GM18909 (cell line): Measurements from ENCODE around the gene MYO1E.
"Not testable (repeated sequence)": the region's sequence is repeated elsewhere in the genome, so short reads cannot be mapped to it uniquely, and the experiment has no call there.

Experiments used
- ATAC-seq: cut with Tn5 transposase; IDR thresholded peaks from one replicate; pipeline ENCODE4 v1.9.1; 2021; ENCODE audit warnings: mild to moderate bottlenecking; ENCODE audit not compliant: unreplicated experiment, poor library complexity

Gene MYO1E

DNA sequence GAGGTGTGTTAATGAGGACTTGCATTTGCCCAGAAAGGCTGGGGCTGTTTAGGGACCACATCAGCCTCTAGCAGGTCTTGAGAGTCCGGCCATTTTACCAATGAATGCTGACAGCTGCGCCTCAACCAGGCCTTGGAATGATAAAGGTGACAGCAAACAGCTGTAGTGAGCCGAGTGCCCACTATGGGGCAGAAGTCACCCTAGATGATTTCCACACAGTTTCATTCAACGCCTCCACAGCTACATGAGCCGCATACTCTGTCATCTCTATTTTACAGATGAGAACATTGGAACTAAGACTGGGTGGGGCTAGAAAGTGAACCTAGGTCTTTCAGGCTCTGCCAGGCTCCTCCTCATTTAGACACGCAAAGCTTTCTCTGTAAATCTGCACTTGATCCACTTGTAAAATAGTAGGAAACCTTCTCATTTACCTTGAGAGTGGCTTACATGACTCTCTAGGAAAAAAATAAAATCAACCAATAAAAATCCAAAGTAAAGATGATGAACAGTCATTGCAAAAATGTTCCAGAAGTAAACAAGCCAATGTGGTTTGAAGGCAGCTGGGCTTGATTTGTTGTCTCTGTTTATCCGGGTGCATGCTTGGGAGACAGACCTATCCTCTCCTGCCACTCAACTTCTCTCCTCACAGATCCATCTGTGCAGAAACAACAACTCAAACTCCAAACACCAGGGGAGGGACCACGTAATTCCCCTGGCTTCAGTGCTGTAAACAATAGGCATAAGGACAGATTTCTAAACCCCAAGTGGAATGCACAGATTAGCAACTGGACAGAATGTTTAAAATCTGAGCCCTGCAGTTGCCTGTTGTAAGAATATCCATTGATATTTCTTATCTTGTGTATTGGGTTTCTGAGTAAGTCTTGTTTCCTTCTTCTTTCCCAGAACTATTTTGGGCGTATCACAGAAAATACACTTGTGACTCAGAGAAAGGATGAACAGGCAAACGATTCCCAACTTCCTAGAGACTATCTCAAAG is 197.5 kb downstream of the MYO1E start:
- ATAC-seq = peak; percentile 53

DNA sequence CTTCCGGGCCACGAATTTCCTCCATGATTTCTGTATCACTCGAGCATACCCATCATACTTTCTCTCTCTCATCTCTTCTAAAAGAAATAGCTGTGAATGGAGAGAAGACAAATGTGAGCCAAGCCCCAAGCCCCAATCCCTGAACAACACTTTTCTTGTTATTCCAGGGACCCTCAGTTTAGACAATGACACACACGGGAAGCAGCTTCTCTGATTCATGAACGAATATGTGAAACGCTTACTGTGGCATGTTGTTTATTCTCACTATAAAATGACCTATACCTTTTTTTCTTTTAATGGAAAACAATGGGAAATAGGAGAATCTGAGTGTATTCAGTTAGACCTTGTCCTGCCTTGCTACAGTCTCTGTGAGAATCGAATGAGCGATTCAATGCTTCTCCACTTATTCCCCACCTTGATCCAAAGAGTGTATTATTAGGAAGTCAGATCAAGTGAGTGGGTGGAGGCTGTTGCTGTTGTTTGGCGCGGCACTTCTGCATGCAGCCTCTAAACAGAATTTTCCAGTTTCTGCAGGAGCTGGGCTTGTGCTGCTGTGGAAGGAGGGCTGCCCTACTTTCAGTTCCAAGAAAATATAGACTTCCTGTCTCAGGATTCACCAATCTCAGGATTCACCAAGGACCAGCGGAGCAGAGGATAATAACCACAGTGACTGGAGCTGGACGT is 198.4 kb downstream of the MYO1E start:
- no peak for ATAC-seq

DNA sequence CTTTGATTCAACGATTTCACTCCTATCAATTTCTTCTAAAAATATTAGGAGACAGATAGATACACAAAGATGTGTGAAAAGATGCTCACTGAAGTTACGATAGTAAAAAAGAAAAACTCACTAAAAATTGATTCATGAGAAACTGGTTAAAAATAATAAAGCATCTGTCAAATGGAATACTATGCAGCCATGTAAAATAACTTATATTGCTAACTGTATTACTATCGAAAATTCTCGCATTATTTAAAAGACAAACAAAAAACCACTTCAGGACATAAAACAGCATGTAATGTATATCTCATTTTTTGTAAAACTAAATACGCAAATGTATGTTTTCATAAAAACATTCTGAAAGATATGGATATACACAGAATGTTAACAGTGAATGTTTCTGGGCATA is 199.5 kb downstream of the MYO1E start:
- ATAC-seq = no peak

DNA sequence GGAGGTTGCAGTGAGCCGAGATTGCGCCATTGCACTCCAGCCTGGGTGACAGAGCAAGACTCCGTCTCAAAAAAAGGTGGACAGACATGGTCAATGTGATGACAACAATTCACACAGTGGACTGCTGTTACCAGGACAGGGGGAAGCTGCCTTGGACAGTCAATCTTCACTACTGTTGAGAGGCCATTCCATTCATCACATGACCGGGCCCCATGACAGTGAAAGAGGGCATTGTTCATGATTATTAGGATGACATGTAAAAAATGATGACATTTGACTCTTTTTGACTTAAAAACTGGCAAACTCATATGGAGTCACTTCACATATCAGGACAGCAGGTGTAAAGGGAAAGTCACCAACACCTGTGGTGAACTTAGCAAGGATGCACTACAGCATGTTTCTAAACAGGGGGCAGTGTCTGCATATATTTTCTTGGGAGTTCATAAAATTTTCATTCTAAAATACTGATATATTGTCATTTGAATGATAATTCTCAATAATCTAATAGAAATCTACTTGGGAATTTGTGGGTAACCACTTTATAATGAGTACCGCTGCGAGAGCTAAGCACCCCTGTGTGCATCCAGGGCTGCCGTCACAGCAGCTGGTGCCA is 200.3 kb downstream of the MYO1E start:
- ATAC-seq = no peak

DNA sequence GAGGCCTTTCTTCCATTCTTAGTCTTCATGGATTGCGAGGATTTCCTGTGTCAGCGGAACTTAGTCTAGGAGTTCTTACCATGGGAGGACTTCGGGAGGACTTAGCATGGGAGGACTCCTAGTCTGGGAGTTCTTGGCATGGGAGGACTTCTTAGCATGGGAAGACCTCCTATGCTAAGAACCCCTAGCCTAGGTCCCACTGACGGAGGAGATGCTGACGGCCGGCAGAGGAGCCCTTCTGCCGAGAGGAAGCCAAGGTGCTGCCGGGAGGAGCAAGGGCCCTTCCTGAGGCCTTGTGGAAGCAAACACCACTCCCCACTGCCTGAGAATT is 201.6 kb downstream of the MYO1E start:
- no peak for ATAC-seq

DNA sequence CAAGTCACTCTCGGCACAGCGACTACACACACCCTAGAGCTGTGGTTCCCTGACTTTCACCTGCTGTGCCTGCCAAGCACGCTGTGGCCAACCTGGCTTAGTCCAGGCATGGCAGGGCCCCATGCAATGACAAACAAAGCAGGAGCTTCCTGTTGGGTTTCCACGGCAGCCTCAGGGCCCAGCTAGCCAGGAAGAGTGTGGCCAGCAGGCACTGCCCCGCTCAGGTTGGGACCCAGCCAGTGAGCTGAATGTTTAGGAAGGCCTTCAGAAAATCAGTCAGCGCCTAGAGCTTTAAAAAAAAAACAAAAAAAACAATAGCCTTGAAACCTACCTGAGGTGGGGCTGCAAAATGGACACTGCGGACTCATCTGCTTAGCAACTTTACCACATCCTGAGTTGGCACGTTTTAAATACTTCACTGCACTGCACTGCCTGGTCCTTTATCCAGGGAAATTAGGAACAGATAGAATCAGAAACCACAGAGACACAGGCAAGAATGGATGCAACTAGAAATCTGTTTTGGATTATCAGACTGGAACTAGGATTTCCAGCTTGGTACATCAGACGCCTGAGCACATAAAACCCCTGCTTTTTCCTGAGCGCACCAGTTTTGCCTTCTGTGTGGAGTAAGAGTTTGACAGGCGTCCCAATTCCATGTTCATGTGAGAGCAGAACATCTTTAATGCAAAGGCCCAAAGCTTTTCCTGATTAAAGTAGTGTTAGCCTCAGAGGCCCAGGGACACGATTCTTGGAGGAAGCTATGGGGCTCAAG is 202.2 kb downstream of the MYO1E start:
- no peak for ATAC-seq

DNA sequence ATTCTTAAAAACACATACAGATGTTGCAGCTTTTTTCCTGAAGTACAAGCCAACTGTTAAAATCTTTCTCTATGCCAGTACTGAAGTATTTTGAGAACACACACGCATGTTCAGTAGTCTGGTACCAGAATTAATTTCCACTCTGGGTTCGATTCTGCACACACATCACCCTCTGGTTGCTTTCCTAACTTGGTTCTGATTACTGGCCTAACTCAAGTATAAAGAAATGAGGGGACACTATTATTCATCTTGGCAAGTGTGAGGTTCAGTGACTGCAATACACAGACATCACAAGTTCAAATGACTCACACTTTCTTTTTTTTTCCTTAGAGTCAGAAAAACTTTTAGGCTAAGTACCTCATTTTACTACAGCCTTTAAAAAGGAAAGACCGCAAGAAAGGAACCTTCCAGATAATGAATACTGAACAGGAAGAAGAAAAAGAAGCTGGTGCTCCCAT is 203.4 kb downstream of the MYO1E start:
- no peak for ATAC-seq

DNA sequence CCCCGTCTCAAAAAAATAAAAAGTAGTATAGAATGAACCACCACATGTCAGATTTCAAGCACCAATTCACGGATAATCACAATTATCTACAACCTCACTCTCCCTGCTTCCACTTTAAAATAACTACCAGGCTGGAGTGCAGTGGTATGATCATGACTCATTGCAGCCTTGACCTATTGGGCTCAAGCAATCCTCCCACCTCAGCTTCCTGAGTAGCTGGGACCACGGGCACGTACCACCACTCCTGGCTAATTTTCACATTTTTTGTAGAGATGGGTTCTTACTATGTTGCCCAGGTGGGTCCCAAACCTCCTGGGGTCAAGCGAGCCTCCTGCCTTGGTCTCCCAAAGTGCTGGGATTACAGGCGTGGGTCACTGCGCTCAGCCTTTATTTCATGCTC is 204.1 kb downstream of the MYO1E start:
- ATAC-seq = no peak

DNA sequence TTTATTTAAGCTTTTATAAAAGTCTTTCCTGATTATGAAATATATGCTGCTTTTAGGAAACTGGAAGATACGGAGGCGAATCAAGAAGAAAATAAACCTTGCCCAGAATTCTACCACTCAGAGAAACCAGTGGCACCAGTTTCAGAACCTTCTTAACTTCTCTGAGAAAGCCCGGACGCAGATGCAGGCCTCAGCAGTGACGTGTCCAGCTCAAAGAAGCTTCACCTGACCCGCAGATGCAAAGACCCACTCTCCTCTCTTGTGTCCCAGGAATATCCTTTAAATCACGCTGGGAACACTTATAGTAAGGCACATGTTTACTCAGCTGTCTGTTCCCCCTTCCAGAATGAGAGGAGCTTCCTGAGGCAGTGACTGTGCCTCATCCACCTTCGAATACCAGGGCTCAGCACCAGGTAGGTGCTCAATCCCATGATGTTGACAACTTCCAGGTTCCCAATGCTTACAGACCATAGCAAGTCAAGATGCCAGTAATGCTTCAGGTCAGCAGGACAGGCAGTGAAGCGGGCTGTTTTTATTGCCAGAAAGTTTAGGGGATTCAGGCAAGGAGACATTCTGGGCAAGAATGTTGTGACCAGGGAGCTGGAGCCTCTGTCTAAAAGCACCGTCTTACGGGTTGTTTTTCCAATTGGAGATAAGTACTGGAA is 205.9 kb downstream of the MYO1E start:
- no peak for ATAC-seq

DNA sequence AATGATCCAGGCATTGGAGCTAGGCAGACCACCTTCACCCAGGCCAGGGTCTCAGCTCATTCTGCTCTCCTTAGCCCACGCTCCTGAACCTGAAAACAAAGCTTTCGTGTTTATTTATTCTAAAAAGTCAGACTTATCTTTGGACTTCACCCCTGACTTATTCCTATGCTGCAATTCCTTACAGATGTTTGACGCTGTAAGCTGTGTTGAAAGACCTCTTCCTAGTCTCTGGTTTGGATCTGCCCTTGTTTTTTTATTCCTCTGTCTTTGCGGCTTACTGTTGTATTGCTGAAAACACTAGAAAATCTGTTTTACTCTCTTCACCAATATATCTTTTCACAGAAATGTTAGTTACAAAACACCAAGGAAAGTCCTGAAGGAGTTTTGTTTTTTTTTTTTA is 206.5 kb downstream of the MYO1E start:
- ATAC-seq = no peak

DNA sequence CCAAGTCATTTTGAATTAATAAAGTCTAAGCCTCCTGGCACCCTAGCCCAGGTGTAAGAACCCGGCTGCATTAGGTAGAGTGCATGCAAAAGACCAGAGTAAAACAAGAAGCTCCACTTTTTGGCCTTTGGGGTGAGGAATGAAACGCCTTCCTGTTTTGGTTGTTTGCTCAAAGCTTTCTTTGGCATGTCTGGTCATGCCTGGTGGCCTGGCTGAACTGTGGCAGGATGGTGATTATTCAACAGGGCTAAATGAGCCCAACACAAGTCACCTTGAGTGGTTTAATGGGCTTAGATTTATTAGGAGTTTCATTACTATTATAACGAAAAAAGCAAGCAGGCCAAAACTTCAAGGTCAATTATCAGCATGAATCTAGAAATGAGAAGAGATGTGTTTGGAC is 206.9 kb downstream of the MYO1E start:
- no peak for ATAC-seq

DNA sequence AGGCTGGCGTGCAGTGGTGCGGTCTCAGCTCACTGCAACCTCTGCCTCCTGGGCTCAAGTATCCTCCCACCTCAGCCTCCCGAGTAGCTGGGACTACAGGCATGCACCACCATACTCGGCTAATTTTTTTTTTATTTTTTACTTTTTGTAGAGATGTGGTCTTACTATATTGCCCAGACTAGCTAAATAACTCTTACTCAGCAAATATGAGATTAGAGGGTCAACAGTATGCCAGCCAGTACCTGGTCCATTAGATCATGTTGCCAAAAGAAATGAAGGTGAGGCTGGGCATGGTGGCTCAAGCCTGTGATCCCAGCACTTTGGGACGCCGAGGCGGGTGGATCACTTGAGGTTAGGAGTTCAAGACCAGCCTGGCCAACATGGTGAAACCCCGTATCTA is 210.6 kb downstream of the MYO1E start:
- not testable (repeated sequence) for ATAC-seq

DNA sequence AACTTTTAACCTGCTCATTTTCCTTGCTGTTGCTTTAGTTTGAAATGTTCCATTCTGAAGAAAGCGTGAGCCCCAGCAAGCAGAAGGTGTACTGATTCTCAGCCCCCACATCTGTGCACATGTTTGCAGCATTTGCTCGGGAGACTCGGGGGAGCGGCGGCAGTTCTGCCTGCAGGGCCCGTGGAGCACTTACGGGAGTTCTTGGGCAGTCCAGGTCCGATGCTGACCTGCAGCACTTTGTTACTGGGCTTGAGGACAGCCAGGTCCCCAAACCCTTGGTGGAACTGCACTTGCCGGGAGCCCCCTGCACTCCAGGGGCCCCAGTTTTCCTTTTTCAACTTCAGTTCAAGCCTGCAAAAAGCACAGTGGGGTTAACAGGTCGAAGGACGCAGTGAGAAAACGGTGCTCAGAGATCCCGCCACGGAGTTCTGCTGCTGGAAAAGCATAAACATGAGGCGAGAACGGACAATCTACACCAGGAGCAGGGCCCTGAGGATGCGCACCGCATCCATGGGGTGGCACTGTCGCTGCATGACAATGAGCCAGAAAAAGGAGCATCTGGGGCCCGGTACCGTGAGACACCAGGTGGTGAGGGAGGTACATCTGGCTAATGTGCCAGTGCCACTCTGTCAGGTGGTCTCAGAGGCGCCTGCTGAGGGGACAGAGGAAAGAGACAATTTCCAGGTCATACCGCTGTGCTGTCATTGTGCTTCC is 211.6 kb downstream of the MYO1E start:
- ATAC-seq = no peak

DNA sequence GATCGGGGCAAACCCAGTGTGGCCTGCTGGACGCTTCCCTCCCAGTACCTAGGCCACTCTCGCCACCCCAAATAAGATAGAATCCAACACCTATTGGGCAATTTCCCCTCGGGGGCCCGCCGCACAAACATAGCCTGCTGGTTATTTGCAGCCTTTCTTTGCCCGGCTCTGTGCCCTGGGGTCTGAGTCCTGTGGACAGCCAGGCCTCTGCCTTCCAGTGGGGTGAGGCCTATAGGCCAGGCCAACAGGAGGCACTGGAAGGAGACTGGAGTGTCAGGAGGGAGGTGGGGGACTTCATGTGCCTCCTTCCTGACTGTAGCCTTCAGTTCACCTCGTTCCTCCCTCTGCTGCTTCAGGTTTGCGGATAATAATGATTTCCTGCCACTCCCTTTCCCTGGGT is 213.5 kb downstream of the MYO1E start:
- ATAC-seq = no peak

DNA sequence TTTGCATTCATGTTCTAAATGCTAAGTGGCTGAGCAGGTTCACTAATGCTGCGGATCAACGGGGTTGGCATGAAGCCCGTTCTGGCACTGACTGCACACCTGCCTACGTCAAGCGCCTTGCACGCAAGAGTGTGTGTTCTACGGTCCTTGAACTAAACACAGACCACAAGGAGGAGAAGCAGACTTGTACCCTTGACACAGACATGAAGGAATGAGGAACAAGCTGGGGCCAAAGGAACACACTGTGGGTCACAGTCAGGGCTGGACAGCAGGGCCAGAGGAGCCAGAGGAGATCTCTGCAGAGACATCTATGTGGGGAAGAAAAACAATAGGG is 214.0 kb downstream of the MYO1E start:
- ATAC-seq = no peak

DNA sequence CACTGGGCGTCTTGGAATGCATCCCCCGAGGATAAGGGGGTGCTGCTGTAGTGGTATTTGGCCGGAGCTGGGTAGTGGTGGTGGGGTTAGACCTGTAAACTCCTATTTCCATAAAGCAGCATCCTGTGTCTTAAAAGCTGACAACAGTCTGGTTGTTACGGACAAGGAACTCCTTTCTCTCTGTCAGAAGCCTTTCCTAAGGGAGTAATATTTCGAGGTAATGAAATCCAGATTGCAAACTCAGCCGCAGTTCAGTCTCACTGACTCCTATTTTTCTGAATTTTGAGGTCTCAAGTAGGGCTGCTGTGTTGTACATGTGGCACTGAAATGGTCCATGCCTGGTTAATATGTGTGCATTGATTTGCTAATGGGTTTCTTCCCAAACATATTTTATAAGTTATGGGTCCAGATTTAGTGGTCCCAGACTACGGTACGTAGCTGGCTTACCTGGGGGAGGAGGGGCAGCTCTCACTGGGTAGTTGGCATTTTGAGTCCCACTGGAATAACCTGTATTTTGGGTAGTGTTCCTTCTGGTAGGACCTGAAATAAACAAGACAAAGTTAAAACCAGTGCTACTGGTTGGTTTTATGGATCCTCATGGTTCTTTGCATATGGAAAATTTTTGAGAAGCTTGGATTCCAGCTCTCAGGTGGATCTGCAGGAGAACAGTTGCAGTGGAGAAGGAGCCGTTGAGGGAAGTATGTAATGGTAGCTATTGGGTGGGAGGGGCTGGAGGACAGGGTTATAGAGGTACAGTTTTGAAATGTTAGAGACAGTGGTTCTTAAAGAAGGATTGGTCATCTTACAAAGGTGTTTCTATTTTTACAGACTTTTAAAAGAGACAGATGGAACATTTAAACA is 214.6 kb downstream of the MYO1E start:
- no peak for ATAC-seq

DNA sequence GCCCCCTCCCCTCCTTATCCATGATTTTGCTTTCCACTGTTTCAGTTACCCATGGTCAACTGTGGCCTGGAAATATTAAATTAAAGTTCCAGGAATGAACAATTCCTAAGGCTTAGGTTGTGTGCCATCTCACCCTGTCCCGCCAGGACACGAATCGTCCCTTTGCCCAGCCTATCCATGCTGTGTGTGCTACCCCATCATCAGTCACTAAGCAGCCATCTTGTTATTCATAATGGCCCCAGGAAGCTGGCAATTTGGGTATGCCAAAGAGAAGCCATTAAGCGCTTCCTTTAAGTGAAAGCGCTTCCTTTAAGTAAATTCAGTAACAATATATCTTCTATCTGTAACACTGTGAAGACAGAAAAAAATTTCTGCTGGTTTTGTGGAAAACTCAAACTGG is 215.3 kb downstream of the MYO1E start:
- ATAC-seq = no peak

DNA sequence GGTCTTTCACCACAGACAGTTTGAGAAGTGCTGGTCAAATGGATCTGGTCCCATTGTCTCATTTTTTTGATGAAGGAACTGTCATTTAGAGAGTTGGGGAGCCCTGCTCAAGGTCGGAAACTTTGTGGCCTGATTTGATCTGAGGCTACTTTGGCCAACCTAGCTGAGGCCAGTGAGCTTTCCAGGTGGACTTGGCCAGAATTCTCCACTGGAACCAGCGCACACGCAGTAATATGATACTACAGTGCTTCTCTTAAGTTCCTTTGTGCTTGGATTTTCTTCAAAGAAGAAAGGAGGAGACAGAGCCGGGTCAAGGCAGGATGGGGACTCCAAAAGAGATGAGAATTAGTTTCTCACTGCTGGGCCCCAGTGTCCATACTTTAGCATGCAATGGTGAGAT is 217.2 kb downstream of the MYO1E start:
- no peak for ATAC-seq

DNA sequence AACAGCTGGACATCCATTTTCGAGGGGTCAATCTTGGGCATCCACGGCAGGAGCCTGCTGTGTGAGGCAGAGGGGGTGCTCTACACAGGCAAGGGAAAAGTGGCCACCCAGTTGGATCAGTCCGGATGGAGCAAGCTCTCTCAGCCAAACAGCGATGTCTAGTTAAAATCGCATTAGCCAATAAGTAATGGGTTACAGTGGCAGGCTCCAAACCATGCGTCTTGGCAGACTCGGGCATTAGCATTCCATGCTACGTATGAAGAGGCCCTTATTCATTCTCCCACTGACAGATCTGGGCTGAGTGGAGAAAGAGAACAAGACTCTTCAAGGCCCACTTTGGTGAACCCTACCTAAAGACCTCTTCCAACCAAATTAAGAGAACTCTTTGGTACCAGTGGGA is 218.4 kb downstream of the MYO1E start:
- ATAC-seq = no peak
